ENCODE data around the gene C14orf132. TPM values are rescaled to one million over a fixed set of nuclear protein-coding genes. Genes with fewer than 3 reads are reported as not detected.
A peak's percentile ranks its signal among the peaks of the same experiment; 100 is the strongest.

C14orf132 gene
- total and polyA plus RNA-seq, 2 experiments from 2014 or later, result 17.0 to 19.3 TPM

- no peak for DNase-seq (ENCODE audit: low spot score)
- no peak overlapping the region for H3K27ac ChIP-seq
Observed at GRCh38 chr14:96038558-96038919, 623 bp upstream of the C14orf132 start.

GRCh38 chr14:96039633-96040311 lies 610 bp downstream of the C14orf132 start:
- Histone ChIP-seq H2AFZ (peak overlapping the region; percentile 86), H3K4me3 (peak overlapping the region; percentile 96), H3K36me3 (replicated peaks; ENCODE audit: insufficient read depth, low read depth) (no peaks in the 10 kb centered on the region), H3K79me2 (peaks cover 32% of the 10 kb centered on the region), H3K4me1 (ENCODE audit: insufficient read depth) (peaks cover 18% of the 10 kb centered on the region), H3K9me2 (replicated peaks; ENCODE audit: insufficient read depth) (no peaks in the 10 kb centered on the region), H3K27ac (peak overlapping the region; percentile 57), H3K4me2 (peak overlapping the region; percentile 100), H4K20me1 (ENCODE audit: insufficient read depth, poor library complexity, severe bottlenecking) (peaks cover 3% of the 10 kb centered on the region), H3K27me3 (peaks cover 31% of the 10 kb centered on the region), H3K9me3 (ENCODE audit: low read depth) (no peaks in the 10 kb centered on the region)
- TF ChIP-seq CTCF (IDR thresholded peaks at IDR 0.05; ENCODE audit: poor library complexity) (peak; percentile 21), EZH2 (IDR thresholded peaks at IDR 0.05; ENCODE audit: borderline replicate concordance) (no peak)
- peak; percentile 38 for DNase-seq (ENCODE audit: low spot score)
- 1% methylated on average over 28 of the region's 56 CpGs for WGBS (ENCODE audit: low lambda C conversion rate, missing lambda C conversion rate)

More at GRCh38 chr14:96038558-96038919, 623 bp upstream of the C14orf132 start:
- Histone ChIP-seq H3K27me3 (peaks cover 31% of the 10 kb centered on the region), H3K9me3 (ENCODE audit: low read depth) (no peaks in the 10 kb centered on the region), H3K4me3 (peak overlapping the region; percentile 96), H2AFZ (peak overlapping the region; percentile 86), H3K36me3 (replicated peaks; ENCODE audit: insufficient read depth, low read depth) (no peaks in the 10 kb centered on the region), H3K9me2 (replicated peaks; ENCODE audit: insufficient read depth) (no peaks in the 10 kb centered on the region), H3K4me1 (ENCODE audit: insufficient read depth) (peaks cover 18% of the 10 kb centered on the region), H3K79me2 (peaks cover 20% of the 10 kb centered on the region), H3K4me2 (peak overlapping the region; percentile 100), H4K20me1 (ENCODE audit: insufficient read depth, poor library complexity, severe bottlenecking) (peaks cover 3% of the 10 kb centered on the region)
- TF ChIP-seq CTCF (IDR thresholded peaks at IDR 0.05; ENCODE audit: poor library complexity), result no peak
- TF ChIP-seq EZH2 (IDR thresholded peaks at IDR 0.05; ENCODE audit: borderline replicate concordance), result no peak
- no peak for TF ChIP-seq EZH2phosphoT487 (IDR thresholded peaks at IDR 0.05; ENCODE audit: low read depth, severe bottlenecking, unreplicated experiment)
- WGBS (ENCODE audit: low lambda C conversion rate, missing lambda C conversion rate), result 40% methylated on average over 10 of the region's 10 CpGs

- peaks cover 41% of the 10 kb centered on the region for H3K79me2 ChIP-seq
Observed at GRCh38 chr14:96040828-96041371, 1.7 kb downstream of the C14orf132 start.

More at GRCh38 chr14:96040828-96041371, 1.7 kb downstream of the C14orf132 start:
- H2AFZ ChIP-seq, result no peak overlapping the region
- peaks cover 31% of the 10 kb centered on the region for H3K27me3 ChIP-seq
- DNase-seq (ENCODE audit: low spot score), result peak; percentile 39
- H3K4me3 ChIP-seq, result peak overlapping the region; percentile 96
- no peaks in the 10 kb centered on the region for H3K36me3 ChIP-seq (replicated peaks; ENCODE audit: insufficient read depth, low read depth)
- no peaks in the 10 kb centered on the region for H3K9me3 ChIP-seq (ENCODE audit: low read depth)
- 58% methylated on average over 9 of the region's 9 CpGs for WGBS (ENCODE audit: low lambda C conversion rate, missing lambda C conversion rate)
- peak overlapping the region; percentile 57 for H3K27ac ChIP-seq
- H3K4me2 ChIP-seq, result peak overlapping the region; percentile 100
- H3K9me2 ChIP-seq (replicated peaks; ENCODE audit: insufficient read depth), result no peaks in the 10 kb centered on the region
- TF ChIP-seq EZH2phosphoT487 (IDR thresholded peaks at IDR 0.05; ENCODE audit: low read depth, severe bottlenecking, unreplicated experiment) (no peak), EZH2 (IDR thresholded peaks at IDR 0.05; ENCODE audit: borderline replicate concordance) (no peak), CTCF (IDR thresholded peaks at IDR 0.05; ENCODE audit: poor library complexity) (no peak)
- H3K4me1 ChIP-seq (ENCODE audit: insufficient read depth), result peaks cover 18% of the 10 kb centered on the region
- peaks cover 3% of the 10 kb centered on the region for H4K20me1 ChIP-seq (ENCODE audit: insufficient read depth, poor library complexity, severe bottlenecking)
